GM12878 (cell line): ENCODE data around the gene MYO15B. TPM values are rescaled to one million over a fixed set of nuclear protein-coding genes. Genes with fewer than 3 reads are reported as not detected.

Experiments
- CUX1 ChIP-seq: IDR thresholded peaks from 2 replicates; pipeline ENCODE4 v1.6.1; 2012; ENCODE audit warnings: improper control_type of control experiment, low read depth, low read length; ENCODE audit not compliant: insufficient replicate concordance
- KAT2A ChIP-seq: conservative IDR thresholded peaks from 2 replicates; pipeline ENCODE4 v1.6.1; 2011; ENCODE audit warnings: low read depth, low read length; ENCODE audit not compliant: control insufficient read depth
- KDM1A ChIP-seq: fragments of 200-600 bp; sonication (generic); IDR thresholded peaks from 2 replicates; pipeline ENCODE4 v1.6.1; 2016; ENCODE audit warnings: borderline replicate concordance
- NFIC ChIP-seq: IDR thresholded peaks from 2 replicates; pipeline ENCODE4 v1.6.1; 2012; ENCODE audit warnings: low read depth, mild to moderate bottlenecking, inconsistent platforms, low read length, moderate library complexity
- NFYB ChIP-seq: IDR thresholded peaks from 2 replicates; pipeline ENCODE4 v1.6.1; 2011; ENCODE audit warnings: low read depth, mild to moderate bottlenecking, low read length, improper control_type of control experiment, moderate library complexity; ENCODE audit not compliant: insufficient read depth
- RELB ChIP-seq: fragments of 450-650 bp; IDR thresholded peaks from 2 replicates; pipeline ENCODE4 v1.6.1; 2017; ENCODE audit warnings: low read depth, mild to moderate bottlenecking, moderate library complexity
- RFX5 ChIP-seq: IDR thresholded peaks from 2 replicates; pipeline ENCODE4 v1.6.1; 2011; ENCODE audit warnings: low read depth, low read length, improper control_type of control experiment
- RUNX3 ChIP-seq: IDR thresholded peaks from 2 replicates; pipeline ENCODE4 v1.6.1; 2012; ENCODE audit warnings: low read length, inconsistent platforms
- SKIL ChIP-seq: fragments of 450-650 bp; IDR thresholded peaks from 2 replicates; pipeline ENCODE4 v1.6.1; 2017; ENCODE audit warnings: mild to moderate bottlenecking, low read depth, inconsistent platforms; ENCODE audit not compliant: poor library complexity, severe bottlenecking
- SMAD1 ChIP-seq: fragments of 450-650 bp; IDR thresholded peaks from 2 replicates; pipeline ENCODE4 v1.6.1; 2018; ENCODE audit warnings: mild to moderate bottlenecking, low read depth; ENCODE audit not compliant: partially characterized antibody
- TARDBP ChIP-seq: IDR thresholded peaks from 2 replicates; pipeline ENCODE4 v1.6.1; 2016; ENCODE audit warnings: borderline replicate concordance
- USF1 ChIP-seq: IDR thresholded peaks from 2 replicates; pipeline ENCODE4 v1.6.1; 2011; ENCODE audit warnings: borderline replicate concordance, low read depth, mild to moderate bottlenecking, moderate library complexity, mixed read lengths, low read length; ENCODE audit not compliant: insufficient read depth; ENCODE audit errors: extremely low read length
- ZBED1 ChIP-seq: IDR thresholded peaks from 2 replicates; pipeline ENCODE4 v1.6.1; 2016; ENCODE audit warnings: borderline replicate concordance
- ZBTB33 ChIP-seq: fragments of 450-650 bp; IDR thresholded peaks from 2 replicates; pipeline ENCODE4 v1.6.1; 2017; ENCODE audit warnings: mild to moderate bottlenecking
- ZSCAN29 ChIP-seq: fragments of 450-650 bp; IDR thresholded peaks from 2 replicates; pipeline ENCODE4 v1.6.1; 2017; ENCODE audit warnings: mild to moderate bottlenecking, moderate library complexity
- polyA plus RNA-seq, 11 experiments: library from polyadenylated mRNA; depleted of rRNA in 4 of 11; unstranded in 6 of 11; stranded (reverse) in 5 of 11; fragments of >200 nt; fragmentation: Nextera tagmentation in 4 of 11; fragmentation: Illumina TruSeq in 1 of 11; extraction: Ambion mirVana in 4 of 11; extraction: Trizol in 1 of 11; gene quantifications; 1 replicate in 1 of 11; 2 replicates in 10 of 11; pipeline versions ENCODE4 v1.2.1 to v1.2.3, GENCODE V29; 2011 to 2016; ENCODE audit warnings: inconsistent platforms in 2 of 11, missing spikeins in 2 of 11, low read depth in 1 of 11
- total RNA-seq, 4 experiments: library from RNA; depleted of rRNA in 3 of 4; stranded (reverse); fragments of >200 nt in 3 of 4; fragmentation: Illumina TruSeq in 1 of 4; extraction: Trizol in 1 of 4; gene quantifications; 2 replicates each; pipeline versions ENCODE4 v1.2.1 to v1.2.3, GENCODE V29; 2013 to 2021

MYO15B gene
- total and polyA plus RNA-seq, 10 of the 15 experiments (the other 5 are each of a cell fraction or from before 2014, with no cell fraction given), result 0.67 to 15.4 (median 2.3) TPM; not detected in 1

GRCh38 chr17:75666959-75667790, 79.6 kb downstream of the MYO15B start, which contains the start of the genes RECQL5 and SAP30BP (continued):
- TF ChIP-seq CUX1 (no peak), RUNX3 (peak; percentile 83), ZBED1 (no peak), KDM1A (no peak), TARDBP (0 out of 2 replicates have a peak, but pooled peaks have one; percentile 42), NFIC (no peak), RFX5 (peak; percentile 68; the same call in 1 of the 2 replicates), SMAD1 (no peak), ZSCAN29 (no peak), NFYB (peak; percentile 82), ZBTB33 (no peak), RELB (peak; percentile 100), SKIL (no peak), KAT2A (no peak), USF1 (no peak)
